Mononuclear cell (primary cell): Measurements from ENCODE around the gene MPP3. TPM values are rescaled to one million over a fixed set of nuclear protein-coding genes. Genes with fewer than 3 reads are reported as not detected.

Experiments used
- H3K27me3 ChIP-seq: 2 replicates; pipeline ENCODE4 v1.6.0; 2011; ENCODE audit warnings: low read length, control low read depth; ENCODE audit not compliant: insufficient read depth
- H3K4me1 ChIP-seq: 2 replicates; pipeline ENCODE4 v1.5.1; 2011; ENCODE audit warnings: mild to moderate bottlenecking, low read length, control low read depth; ENCODE audit not compliant: insufficient read depth
- H3K4me3 ChIP-seq: 2 replicates; pipeline ENCODE4 v1.5.1; 2011; ENCODE audit warnings: mild to moderate bottlenecking, low read length, moderate library complexity
- H3K9me3 ChIP-seq: 2 replicates; pipeline ENCODE4 v1.5.1; 2011; ENCODE audit warnings: low read depth, mild to moderate bottlenecking, control low read depth, low read length
- total RNA-seq: library from RNA; depleted of rRNA; stranded (reverse); fragments of >200 nt; gene quantifications from one replicate; pipeline ENCODE4 v1.2.3, GENCODE V29; 2012

MPP3 gene
- total RNA-seq, 1 donor: 0.21 TPM

- H3K27me3 ChIP-seq: peaks cover 24% of the 10 kb centered on the region
- H3K9me3 ChIP-seq: no peaks in the 10 kb centered on the region
- H3K4me3 ChIP-seq: no peak overlapping the region
- peaks cover 9% of the 10 kb centered on the region for H3K4me1 ChIP-seq
Observed at GRCh38 chr17:43829738-43830137, 3.2 kb downstream of the MPP3 start.

- H3K9me3 ChIP-seq: no peaks in the 10 kb centered on the region
- H3K4me3 ChIP-seq: no peak overlapping the region
- H3K4me1 ChIP-seq: no peaks in the 10 kb centered on the region
- peaks cover 10% of the 10 kb centered on the region for H3K27me3 ChIP-seq
Observed at GRCh38 chr17:43827596-43827995, 5.3 kb downstream of the MPP3 start.

GRCh38 chr17:43826206-43826605 lies 6.7 kb downstream of the MPP3 start:
- Histone ChIP-seq H3K9me3 (no peaks in the 10 kb centered on the region), H3K4me3 (no peak overlapping the region), H3K27me3 (peaks cover 1% of the 10 kb centered on the region), H3K4me1 (no peaks in the 10 kb centered on the region)

GRCh38 chr17:43825567-43825966 lies 7.4 kb downstream of the MPP3 start:
- Histone ChIP-seq H3K4me3 (no peak overlapping the region), H3K27me3 (no peaks in the 10 kb centered on the region), H3K4me1 (no peaks in the 10 kb centered on the region), H3K9me3 (no peaks in the 10 kb centered on the region)

GRCh38 chr17:43823350-43824084 lies 9.4 kb downstream of the MPP3 start:
- H3K27me3 ChIP-seq: no peaks in the 10 kb centered on the region

GRCh38 chr17:43822570-43823190 lies 10.3 kb downstream of the MPP3 start:
- no peaks in the 10 kb centered on the region for H3K9me3 ChIP-seq

More at GRCh38 chr17:43823350-43824084, 9.4 kb downstream of the MPP3 start:
- Histone ChIP-seq H3K4me3 (no peak overlapping the region), H3K4me1 (no peaks in the 10 kb centered on the region), H3K9me3 (no peaks in the 10 kb centered on the region)

GRCh38 chr17:43820759-43821158 lies 12.2 kb downstream of the MPP3 start:
- H3K9me3 ChIP-seq: no peaks in the 10 kb centered on the region
- H3K4me3 ChIP-seq: no peak overlapping the region
- no peaks in the 10 kb centered on the region for H3K4me1 ChIP-seq
- no peaks in the 10 kb centered on the region for H3K27me3 ChIP-seq

More at GRCh38 chr17:43822570-43823190, 10.3 kb downstream of the MPP3 start:
- Histone ChIP-seq H3K27me3 (no peaks in the 10 kb centered on the region), H3K4me1 (no peaks in the 10 kb centered on the region), H3K4me3 (no peak overlapping the region)

GRCh38 chr17:43818966-43819365 lies 14.0 kb downstream of the MPP3 start:
- H3K4me1 ChIP-seq: peaks cover 7% of the 10 kb centered on the region
- H3K27me3 ChIP-seq: no peaks in the 10 kb centered on the region
- no peak overlapping the region for H3K4me3 ChIP-seq
- H3K9me3 ChIP-seq: no peaks in the 10 kb centered on the region

- Histone ChIP-seq H3K27me3 (no peaks in the 10 kb centered on the region), H3K9me3 (no peaks in the 10 kb centered on the region), H3K4me3 (no peak overlapping the region), H3K4me1 (peaks cover 7% of the 10 kb centered on the region)
Observed at GRCh38 chr17:43817826-43818225, 15.1 kb downstream of the MPP3 start.

GRCh38 chr17:43816336-43817320 lies 16.3 kb downstream of the MPP3 start:
- Histone ChIP-seq H3K9me3 (no peaks in the 10 kb centered on the region), H3K27me3 (no peaks in the 10 kb centered on the region), H3K4me1 (peaks cover 7% of the 10 kb centered on the region), H3K4me3 (no peak overlapping the region)

GRCh38 chr17:43814714-43815113 lies 18.2 kb downstream of the MPP3 start:
- H3K9me3 ChIP-seq: no peaks in the 10 kb centered on the region
- no peaks in the 10 kb centered on the region for H3K27me3 ChIP-seq
- H3K4me3 ChIP-seq: no peak overlapping the region
- H3K4me1 ChIP-seq: peaks cover 7% of the 10 kb centered on the region

- H3K4me1 ChIP-seq: peaks cover 7% of the 10 kb centered on the region
- no peak overlapping the region for H3K4me3 ChIP-seq
- no peaks in the 10 kb centered on the region for H3K9me3 ChIP-seq
- H3K27me3 ChIP-seq: no peaks in the 10 kb centered on the region
Observed at GRCh38 chr17:43814026-43814425, 18.9 kb downstream of the MPP3 start.

GRCh38 chr17:43813386-43813785 lies 19.6 kb downstream of the MPP3 start:
- peaks cover 7% of the 10 kb centered on the region for H3K4me1 ChIP-seq
- H3K4me3 ChIP-seq: no peak overlapping the region
- H3K9me3 ChIP-seq: no peaks in the 10 kb centered on the region
- H3K27me3 ChIP-seq: no peaks in the 10 kb centered on the region

GRCh38 chr17:43812396-43813265 lies 20.3 kb downstream of the MPP3 start:
- H3K9me3 ChIP-seq: no peaks in the 10 kb centered on the region
- no peak overlapping the region for H3K4me3 ChIP-seq
- no peaks in the 10 kb centered on the region for H3K27me3 ChIP-seq
- peaks cover 7% of the 10 kb centered on the region for H3K4me1 ChIP-seq
